ENCODE results near the gene CCDC188.

CCDC188 gene

GRCh38 chr22:20145206-20145831 lies 5.5 kb downstream of the CCDC188 start:
- WGBS = 95% methylated on average over 22 of the region's 22 CpGs
- no peak overlapping the region for H3K4me3 ChIP-seq (ENCODE audit: low read length)
- no peak overlapping the region for H3K9ac ChIP-seq (ENCODE audit: low read depth, low read length)
- H3K9me3 ChIP-seq (ENCODE audit: insufficient read depth, low read depth, low read length) = no peaks in the 10 kb centered on the region
- no peaks in the 10 kb centered on the region for H3K4me1 ChIP-seq (ENCODE audit: insufficient read depth, low read length)
- H3K27me3 ChIP-seq (ENCODE audit: insufficient read depth, low read length) = no peaks in the 10 kb centered on the region
- H3K36me3 ChIP-seq (ENCODE audit: insufficient read depth, low read length) = 0 out of 2 replicates have a peak, but pooled peaks cover 2% of the 10 kb centered on the region
- H3K27ac ChIP-seq (ENCODE audit: low read depth, low read length) = no peak overlapping the region

GRCh38 chr22:20143883-20144665 lies 6.8 kb downstream of the CCDC188 start:
- H3K27me3 ChIP-seq (ENCODE audit: insufficient read depth, low read length) = no peaks in the 10 kb centered on the region
- H3K36me3 ChIP-seq (ENCODE audit: insufficient read depth, low read length) = peaks cover 4% of the 10 kb centered on the region; the same call in 1 of the 2 replicates
- no peak overlapping the region for H3K4me3 ChIP-seq (ENCODE audit: low read length)
- H3K9me3 ChIP-seq (ENCODE audit: insufficient read depth, low read depth, low read length) = no peaks in the 10 kb centered on the region
- no peak overlapping the region for H3K9ac ChIP-seq (ENCODE audit: low read depth, low read length)
- no peaks in the 10 kb centered on the region for H3K4me1 ChIP-seq (ENCODE audit: insufficient read depth, low read length)
- no peak overlapping the region for H3K27ac ChIP-seq (ENCODE audit: low read depth, low read length)
- 94% methylated on average over 19 of the region's 19 CpGs for WGBS

DNA sequence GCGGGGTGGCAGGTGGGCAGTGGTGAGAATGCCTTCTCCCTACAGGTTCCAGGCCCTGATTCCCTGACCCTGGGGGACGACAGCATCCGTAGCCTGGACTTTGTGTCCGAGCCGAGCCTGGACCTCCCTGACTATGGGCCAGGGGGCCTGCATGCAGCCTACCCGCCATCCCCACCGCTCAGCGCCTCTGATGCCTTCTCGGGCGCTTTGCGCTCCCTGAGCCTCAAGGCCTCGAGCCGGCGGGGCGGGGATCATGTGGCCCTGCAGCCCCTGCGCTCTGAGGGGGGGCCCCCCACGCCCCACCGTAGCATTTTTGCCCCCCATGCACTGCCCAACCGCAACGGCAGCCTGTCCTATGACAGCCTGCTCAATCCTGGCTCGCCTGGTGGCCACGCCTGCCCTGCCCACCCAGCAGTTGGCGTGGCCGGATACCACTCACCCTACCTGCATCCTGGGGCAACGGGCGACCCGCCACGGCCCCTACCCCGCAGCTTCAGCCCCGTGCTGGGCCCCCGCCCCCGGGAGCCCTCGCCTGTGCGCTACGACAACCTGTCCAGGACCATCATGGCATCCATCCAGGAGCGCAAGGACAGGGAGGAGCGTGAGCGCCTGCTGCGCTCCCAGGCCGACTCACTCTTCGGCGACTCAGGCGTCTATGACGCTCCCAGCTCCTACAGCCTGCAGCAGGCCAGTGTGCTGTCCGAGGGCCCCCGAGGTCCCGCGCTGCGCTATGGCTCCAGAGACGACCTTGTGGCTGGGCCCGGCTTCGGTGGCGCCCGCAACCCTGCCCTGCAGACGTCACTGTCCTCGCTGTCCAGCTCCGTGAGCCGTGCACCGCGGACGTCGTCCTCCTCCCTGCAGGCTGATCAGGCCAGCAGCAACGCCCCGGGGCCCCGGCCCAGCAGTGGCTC lies 7.9 kb downstream of the CCDC188 start:
- 96% methylated on average over 65 of the region's 65 CpGs for WGBS
- Histone ChIP-seq H3K4me3 (ENCODE audit: low read length) (no peak overlapping the region), H3K9me3 (ENCODE audit: insufficient read depth, low read depth, low read length) (no peaks in the 10 kb centered on the region), H3K9ac (ENCODE audit: low read depth, low read length) (no peak overlapping the region), H3K36me3 (ENCODE audit: insufficient read depth, low read length) (peaks cover 4% of the 10 kb centered on the region; the same call in 1 of the 2 replicates), H3K27ac (ENCODE audit: low read depth, low read length) (no peak overlapping the region), H3K27me3 (ENCODE audit: insufficient read depth, low read length) (no peaks in the 10 kb centered on the region), H3K4me1 (ENCODE audit: insufficient read depth, low read length) (no peaks in the 10 kb centered on the region)

DNA sequence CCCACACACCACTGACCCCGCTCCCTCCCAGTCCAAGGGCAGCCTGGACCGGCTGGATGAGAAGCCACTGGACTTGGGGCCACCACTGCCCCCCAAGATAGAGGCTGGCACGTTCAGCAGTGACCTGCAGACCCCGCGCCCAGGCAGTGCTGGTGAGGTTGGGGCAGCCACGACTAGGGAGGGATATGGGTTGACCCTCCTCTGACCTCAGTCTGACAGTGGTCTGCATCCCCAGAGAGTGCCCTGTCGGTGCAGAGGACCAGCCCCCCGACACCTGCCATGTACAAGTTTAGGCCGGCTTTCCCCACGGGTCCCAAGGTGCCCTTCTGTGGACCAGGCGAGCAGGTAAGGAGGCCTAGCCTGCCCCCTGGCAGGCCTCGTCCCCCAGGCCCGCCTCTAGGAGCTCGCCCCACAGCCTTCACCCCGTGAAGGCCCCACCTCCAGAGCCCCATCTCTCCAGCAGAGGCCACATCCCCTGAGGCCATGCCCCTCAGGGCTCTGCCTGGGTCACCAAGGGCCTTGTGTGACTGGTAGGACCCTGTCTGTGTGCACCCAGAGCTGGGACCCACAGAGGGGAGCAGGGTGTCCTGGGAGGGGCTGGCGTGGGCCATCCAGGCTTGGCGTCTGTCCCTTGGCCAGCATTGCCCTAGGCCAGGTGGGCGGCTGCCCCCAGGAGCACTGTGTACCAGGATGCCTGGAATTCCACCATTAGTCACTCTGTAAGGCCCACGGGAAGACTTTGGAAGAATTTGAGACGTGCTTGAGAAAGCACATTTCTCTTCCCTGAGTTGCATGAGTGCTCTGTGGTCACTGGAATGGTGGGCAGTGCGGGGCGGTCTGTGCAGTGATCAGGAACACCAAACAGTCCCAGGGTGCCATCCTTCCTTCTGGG lies 9.4 kb downstream of the CCDC188 start:
- Histone ChIP-seq H3K9me3 (ENCODE audit: insufficient read depth, low read depth, low read length) (no peaks in the 10 kb centered on the region), H3K4me3 (ENCODE audit: low read length) (no peak overlapping the region), H3K36me3 (ENCODE audit: insufficient read depth, low read length) (peaks cover 4% of the 10 kb centered on the region; the same call in 1 of the 2 replicates), H3K9ac (ENCODE audit: low read depth, low read length) (0 out of 2 replicates have a peak overlapping the region, but pooled peaks have one; percentile 31), H3K27ac (ENCODE audit: low read depth, low read length) (no peak overlapping the region), H3K27me3 (ENCODE audit: insufficient read depth, low read length) (no peaks in the 10 kb centered on the region), H3K4me1 (ENCODE audit: insufficient read depth, low read length) (no peaks in the 10 kb centered on the region)
- 92% methylated on average over 22 of the region's 22 CpGs for WGBS

GRCh38 chr22:20140521-20140964 lies 10.3 kb downstream of the CCDC188 start:
- H3K4me1 ChIP-seq (ENCODE audit: insufficient read depth, low read length) = no peaks in the 10 kb centered on the region
- H3K9me3 ChIP-seq (ENCODE audit: insufficient read depth, low read depth, low read length) = no peaks in the 10 kb centered on the region
- WGBS = 94% methylated on average over 17 of the region's 17 CpGs

GRCh38 chr22:20140107-20140445 lies 10.8 kb downstream of the CCDC188 start:
- Histone ChIP-seq H3K9ac (ENCODE audit: low read depth, low read length) (no peak overlapping the region), H3K27ac (ENCODE audit: low read depth, low read length) (no peak overlapping the region), H3K27me3 (ENCODE audit: insufficient read depth, low read length) (no peaks in the 10 kb centered on the region), H3K36me3 (ENCODE audit: insufficient read depth, low read length) (peaks cover 4% of the 10 kb centered on the region; the same call in 1 of the 2 replicates), H3K4me3 (ENCODE audit: low read length) (no peak overlapping the region), H3K9me3 (ENCODE audit: insufficient read depth, low read depth, low read length) (no peaks in the 10 kb centered on the region), H3K4me1 (ENCODE audit: insufficient read depth, low read length) (no peaks in the 10 kb centered on the region)
- 94% methylated on average over 11 of the region's 11 CpGs for WGBS

More at GRCh38 chr22:20140521-20140964, 10.3 kb downstream of the CCDC188 start:
- Histone ChIP-seq H3K27ac (ENCODE audit: low read depth, low read length) (no peak overlapping the region), H3K9ac (ENCODE audit: low read depth, low read length) (no peak overlapping the region), H3K36me3 (ENCODE audit: insufficient read depth, low read length) (peaks cover 4% of the 10 kb centered on the region; the same call in 1 of the 2 replicates), H3K27me3 (ENCODE audit: insufficient read depth, low read length) (no peaks in the 10 kb centered on the region), H3K4me3 (ENCODE audit: low read length) (no peak overlapping the region)

DNA sequence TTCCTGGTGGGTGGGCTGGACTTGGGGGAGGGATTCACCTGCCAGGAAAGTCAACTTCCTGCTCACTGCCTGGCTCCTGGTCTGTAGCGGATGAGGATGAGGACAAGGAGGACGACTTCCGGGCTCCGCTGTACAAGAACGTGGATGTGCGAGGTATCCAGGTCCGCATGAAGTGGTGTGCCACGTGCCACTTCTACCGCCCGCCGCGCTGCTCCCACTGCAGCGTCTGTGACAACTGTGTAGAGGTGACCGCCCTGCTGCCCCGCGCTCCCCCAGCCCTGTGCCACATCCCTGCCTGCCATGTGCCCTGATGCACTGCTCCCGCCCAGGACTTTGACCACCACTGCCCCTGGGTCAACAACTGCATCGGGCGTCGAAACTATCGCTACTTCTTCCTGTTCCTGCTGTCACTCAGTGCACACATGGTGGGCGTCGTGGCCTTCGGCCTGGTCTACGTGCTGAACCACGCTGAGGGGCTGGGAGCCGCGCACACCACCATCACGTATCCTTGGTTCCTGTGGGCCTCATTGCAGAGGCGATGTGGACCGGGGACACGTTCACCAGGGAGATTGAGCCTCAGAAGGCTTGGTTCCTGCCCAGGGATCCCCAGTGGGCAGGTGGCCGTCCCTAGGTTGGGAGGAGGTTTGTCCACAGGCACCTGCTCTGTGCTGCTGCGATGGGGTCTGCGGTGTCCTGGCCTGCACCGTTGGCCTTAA lies 11.3 kb downstream of the CCDC188 start:
- no peaks in the 10 kb centered on the region for H3K27me3 ChIP-seq (ENCODE audit: insufficient read depth, low read length)
- no peak overlapping the region for H3K9ac ChIP-seq (ENCODE audit: low read depth, low read length)
- H3K27ac ChIP-seq (ENCODE audit: low read depth, low read length) = no peak overlapping the region
- 96% methylated on average over 36 of the region's 36 CpGs for WGBS
- no peaks in the 10 kb centered on the region for H3K9me3 ChIP-seq (ENCODE audit: insufficient read depth, low read depth, low read length)
- H3K4me1 ChIP-seq (ENCODE audit: insufficient read depth, low read length) = no peaks in the 10 kb centered on the region
- no peak overlapping the region for H3K4me3 ChIP-seq (ENCODE audit: low read length)
- H3K36me3 ChIP-seq (ENCODE audit: insufficient read depth, low read length) = peaks cover 4% of the 10 kb centered on the region; the same call in 1 of the 2 replicates

DNA sequence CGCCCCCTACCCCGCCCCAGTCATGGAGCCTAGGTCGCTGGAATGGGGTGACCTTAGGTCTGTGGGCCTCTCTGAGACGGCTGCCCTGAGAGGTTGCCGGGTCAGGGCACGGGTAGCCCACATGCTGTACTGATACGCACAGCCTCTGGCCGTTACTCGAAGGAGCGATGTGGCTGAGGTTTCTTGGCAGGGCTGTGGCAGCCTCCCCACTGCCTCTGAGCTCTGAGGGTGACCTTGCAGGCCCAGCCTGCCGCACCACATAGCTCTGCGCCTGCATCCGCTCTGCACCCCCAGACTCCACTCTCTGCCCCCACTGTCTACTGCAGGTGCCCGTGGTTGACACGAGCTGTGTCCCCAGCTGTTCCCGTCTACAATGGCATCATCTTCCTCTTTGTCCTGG lies 12.0 kb downstream of the CCDC188 start:
- no peaks in the 10 kb centered on the region for H3K4me1 ChIP-seq (ENCODE audit: insufficient read depth, low read length)
- 94% methylated on average over 16 of the region's 16 CpGs for WGBS
- no peak overlapping the region for H3K9ac ChIP-seq (ENCODE audit: low read depth, low read length)
- H3K36me3 ChIP-seq (ENCODE audit: insufficient read depth, low read length) = peaks cover 4% of the 10 kb centered on the region; the same call in 1 of the 2 replicates
- H3K9me3 ChIP-seq (ENCODE audit: insufficient read depth, low read depth, low read length) = no peaks in the 10 kb centered on the region
- H3K4me3 ChIP-seq (ENCODE audit: low read length) = no peak overlapping the region
- no peak overlapping the region for H3K27ac ChIP-seq (ENCODE audit: low read depth, low read length)
- H3K27me3 ChIP-seq (ENCODE audit: insufficient read depth, low read length) = no peaks in the 10 kb centered on the region

DNA sequence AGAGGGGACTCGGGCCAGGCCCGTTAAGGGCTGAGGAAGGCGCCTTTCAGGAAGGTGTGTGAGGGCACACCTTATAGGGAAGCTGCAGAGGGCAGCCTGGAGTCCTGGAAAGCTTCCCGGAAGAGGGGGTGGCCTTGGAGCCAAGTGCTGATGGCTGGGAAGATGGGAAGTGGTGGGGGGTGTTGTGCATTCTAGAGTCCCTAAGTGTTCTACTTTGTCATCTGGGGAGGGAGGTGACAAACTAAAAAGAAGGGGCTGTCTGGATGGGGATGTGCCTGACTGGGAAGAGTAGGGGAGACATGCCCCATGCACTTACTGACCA lies 12.5 kb downstream of the CCDC188 start:
- Histone ChIP-seq H3K9ac (ENCODE audit: low read depth, low read length) (no peak overlapping the region; the same call in 1 of the 2 replicates), H3K36me3 (ENCODE audit: insufficient read depth, low read length) (peaks cover 3% of the 10 kb centered on the region; the same call in 1 of the 2 replicates), H3K27me3 (ENCODE audit: insufficient read depth, low read length) (no peaks in the 10 kb centered on the region), H3K9me3 (ENCODE audit: insufficient read depth, low read depth, low read length) (no peaks in the 10 kb centered on the region), H3K4me3 (ENCODE audit: low read length) (no peak overlapping the region), H3K27ac (ENCODE audit: low read depth, low read length) (no peak overlapping the region), H3K4me1 (ENCODE audit: insufficient read depth, low read length) (no peaks in the 10 kb centered on the region)
- WGBS = 78% methylated on average over 4 of the region's 4 CpGs

Data from HUES64 (cell line).